ENCODE results near the gene RAB17.

Gene RAB17

DNA sequence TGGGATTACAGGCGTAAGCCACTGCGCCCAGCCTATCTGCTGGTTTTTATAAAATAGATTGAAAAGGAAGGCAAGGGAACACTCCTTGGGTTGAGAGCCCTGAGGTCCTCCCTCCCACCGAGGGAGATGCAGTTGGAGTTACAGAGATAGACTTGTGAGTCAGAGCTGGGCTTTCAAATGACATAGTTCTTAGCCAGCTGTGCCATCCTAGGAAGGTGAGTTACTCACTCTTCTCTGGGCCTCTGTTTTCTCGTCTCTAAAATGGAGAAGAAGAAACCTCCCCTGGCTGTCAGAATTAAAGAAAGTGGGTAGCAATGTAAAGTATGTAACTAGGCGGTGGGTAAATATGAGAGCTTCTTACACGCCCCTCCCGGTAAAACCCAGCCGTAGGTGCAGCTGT is 39.2 kb upstream of the RAB17 start:
- Histone ChIP-seq H3K27me3 (peaks cover 96% of the 10 kb centered on the region), H3K4me1 (ENCODE audit: control insufficient read depth in 1 of 2, insufficient read depth in 1 of 2, low read depth in 1 of 2, low read length in 1 of 2) (peaks cover 19 to 23% of the 10 kb centered on the region in 2 experiments), H3K27ac (no peak overlapping the region), H3K4me3 (ENCODE audit: low read depth in 1 of 2, low read length in 1 of 2) (no peak overlapping the region), H3K36me3 (no peaks in the 10 kb centered on the region), H3K9me3 (no peaks in the 10 kb centered on the region)
- TF ChIP-seq, protein P1, sequence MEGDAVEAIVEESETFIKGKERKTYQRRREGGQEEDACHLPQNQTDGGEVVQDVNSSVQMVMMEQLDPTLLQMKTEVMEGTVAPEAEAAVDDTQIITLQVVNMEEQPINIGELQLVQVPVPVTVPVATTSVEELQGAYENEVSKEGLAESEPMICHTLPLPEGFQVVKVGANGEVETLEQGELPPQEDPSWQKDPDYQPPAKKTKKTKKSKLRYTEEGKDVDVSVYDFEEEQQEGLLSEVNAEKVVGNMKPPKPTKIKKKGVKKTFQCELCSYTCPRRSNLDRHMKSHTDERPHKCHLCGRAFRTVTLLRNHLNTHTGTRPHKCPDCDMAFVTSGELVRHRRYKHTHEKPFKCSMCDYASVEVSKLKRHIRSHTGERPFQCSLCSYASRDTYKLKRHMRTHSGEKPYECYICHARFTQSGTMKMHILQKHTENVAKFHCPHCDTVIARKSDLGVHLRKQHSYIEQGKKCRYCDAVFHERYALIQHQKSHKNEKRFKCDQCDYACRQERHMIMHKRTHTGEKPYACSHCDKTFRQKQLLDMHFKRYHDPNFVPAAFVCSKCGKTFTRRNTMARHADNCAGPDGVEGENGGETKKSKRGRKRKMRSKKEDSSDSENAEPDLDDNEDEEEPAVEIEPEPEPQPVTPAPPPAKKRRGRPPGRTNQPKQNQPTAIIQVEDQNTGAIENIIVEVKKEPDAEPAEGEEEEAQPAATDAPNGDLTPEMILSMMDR (IDR thresholded peaks at IDR 0.05), result no peak

DNA sequence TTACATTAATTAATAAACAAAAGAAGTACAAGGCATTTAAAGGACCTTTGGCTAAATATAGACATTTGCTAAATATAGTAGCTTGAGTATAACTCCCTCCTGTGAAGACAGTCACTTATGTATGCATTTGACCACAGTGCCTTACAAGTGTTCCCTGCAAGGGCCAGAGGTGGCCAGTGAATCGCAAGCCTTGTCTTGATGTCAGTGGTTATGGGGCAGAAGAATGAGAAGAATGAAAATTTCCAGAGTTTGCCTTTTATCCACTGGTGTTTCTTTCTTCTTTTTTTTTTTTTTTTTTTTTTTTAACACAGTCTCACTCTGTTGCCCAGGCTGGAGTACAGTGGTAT is 38.6 kb upstream of the RAB17 start:
- Histone ChIP-seq H3K9me3 (no peaks in the 10 kb centered on the region), H3K27me3 (peaks cover 96% of the 10 kb centered on the region), H3K36me3 (no peaks in the 10 kb centered on the region), H3K27ac (no peak overlapping the region), H3K4me1 (ENCODE audit: control insufficient read depth in 1 of 2, insufficient read depth in 1 of 2, low read depth in 1 of 2, low read length in 1 of 2) (peaks cover 25 to 29% of the 10 kb centered on the region in 2 experiments), H3K4me3 (ENCODE audit: low read depth in 1 of 2, low read length in 1 of 2) (no peak overlapping the region)
- TF ChIP-seq, protein P1 (IDR thresholded peaks at IDR 0.05), result no peak

DNA sequence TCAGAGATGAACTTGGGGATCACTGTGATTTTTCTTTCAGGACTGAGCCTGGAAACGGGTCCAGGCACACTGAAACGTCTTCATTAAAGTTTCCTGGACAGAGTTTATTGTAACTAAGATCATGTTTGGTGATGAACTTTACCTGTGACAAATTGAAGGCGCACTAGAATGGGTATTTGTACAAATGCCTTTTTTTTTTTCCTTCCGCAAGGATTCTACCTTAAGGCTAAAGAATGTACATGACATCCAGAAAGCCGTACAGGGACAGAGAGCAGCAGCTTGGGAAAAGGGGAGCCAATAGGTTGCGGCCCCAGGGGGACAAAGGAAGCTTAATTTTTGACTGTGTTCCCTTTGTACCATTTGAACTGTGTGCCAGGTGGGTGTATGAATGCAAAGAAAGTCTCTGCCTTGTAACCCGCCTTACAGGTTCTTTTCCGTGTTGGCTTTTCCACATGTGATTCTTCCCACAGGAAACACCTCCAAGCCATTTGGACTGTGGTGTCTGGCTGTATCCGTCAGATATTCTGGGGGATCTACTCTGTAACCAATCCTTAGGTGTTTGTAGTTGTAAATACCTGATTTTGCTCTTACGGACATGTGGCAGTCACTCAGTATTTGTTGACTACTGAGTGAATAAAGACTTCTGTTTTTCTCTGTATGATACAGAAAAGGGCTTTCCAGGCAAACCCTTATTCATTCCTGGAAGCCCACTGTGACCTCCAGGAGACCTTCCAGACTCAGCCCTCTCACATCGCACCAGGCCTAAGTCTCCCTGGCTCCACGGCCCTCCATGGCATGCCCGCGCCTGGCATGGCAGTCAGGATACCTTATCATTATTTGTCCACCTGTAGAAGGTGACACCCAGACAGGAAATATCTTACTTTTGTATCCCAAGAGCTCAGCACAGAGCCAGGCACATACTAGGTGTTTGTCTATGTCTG is 38.0 kb upstream of the RAB17 start:
- H3K9me3 ChIP-seq, result no peaks in the 10 kb centered on the region
- H3K27me3 ChIP-seq, result peaks cover 96% of the 10 kb centered on the region
- H3K4me3 ChIP-seq (ENCODE audit: low read depth in 1 of 2, low read length in 1 of 2), result peak overlapping the region in 1 of 2 experiments; percentile 23
- TF ChIP-seq, protein P1 (IDR thresholded peaks at IDR 0.05), result no peak
- peaks cover 26 to 31% of the 10 kb centered on the region in 2 experiments for H3K4me1 ChIP-seq (ENCODE audit: control insufficient read depth in 1 of 2, insufficient read depth in 1 of 2, low read depth in 1 of 2, low read length in 1 of 2)
- no peaks in the 10 kb centered on the region for H3K36me3 ChIP-seq
- no peak overlapping the region for H3K27ac ChIP-seq

DNA sequence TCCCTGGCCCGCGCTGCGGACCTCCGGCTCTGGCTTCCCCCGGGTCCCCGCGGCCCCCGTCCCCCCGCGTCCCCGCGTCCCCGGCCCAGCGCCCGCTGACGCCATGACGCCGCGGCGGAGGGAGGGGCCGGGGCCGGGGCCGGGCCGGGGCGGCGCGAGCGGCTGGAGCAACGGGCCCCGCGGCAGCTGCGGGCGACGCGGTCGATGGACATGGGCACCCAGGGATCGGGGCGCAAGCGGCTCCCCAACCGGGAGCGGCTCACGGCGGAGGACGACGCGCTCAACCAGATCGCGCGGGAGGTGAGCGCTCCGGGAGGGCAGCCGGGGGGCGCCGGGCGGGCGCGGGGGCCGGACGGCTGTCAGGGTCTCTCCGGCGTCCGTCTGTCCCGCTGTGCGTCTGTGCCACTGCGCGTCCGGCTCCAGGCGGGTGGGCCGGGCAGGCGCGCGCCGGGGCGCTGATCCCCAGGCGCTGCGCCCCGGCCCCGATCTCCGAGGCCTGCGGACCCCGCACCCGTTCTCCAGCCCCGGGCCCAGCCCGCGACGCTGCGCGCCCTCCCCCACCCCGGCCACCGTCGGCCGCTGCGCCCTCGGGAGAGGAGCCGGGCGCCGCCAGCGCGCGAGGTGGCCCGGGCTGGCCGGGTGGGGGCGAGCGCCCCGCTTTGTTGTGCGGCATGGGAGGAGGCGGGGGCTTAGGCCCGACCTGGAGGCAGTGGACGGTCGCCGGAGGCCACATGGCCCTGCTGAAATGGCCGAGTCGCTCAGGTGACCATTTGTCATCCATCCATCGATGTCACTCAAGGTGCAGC is 37.1 kb upstream of the RAB17 start, which contains the start of gene LRRFIP1:
Gene LRRFIP1 (plus strand): TSS at position 147 of the 806 bp plus-strand sequence. CDS start 58 bp downstream, at position 205.
- H3K36me3 ChIP-seq, result no peaks in the 10 kb centered on the region
- H3K4me1 ChIP-seq (ENCODE audit: control insufficient read depth in 1 of 2, insufficient read depth in 1 of 2, low read depth in 1 of 2, low read length in 1 of 2), result peaks cover 26 to 31% of the 10 kb centered on the region in 2 experiments
- H3K27ac ChIP-seq, result no peak within 1 kb of the TSS
- no peaks in the 10 kb centered on the region for H3K9me3 ChIP-seq
- H3K4me3 ChIP-seq (ENCODE audit: low read depth in 1 of 2, low read length in 1 of 2), result peak within 1 kb of the TSS; percentile 23 to 38
- TF ChIP-seq, protein P1 (IDR thresholded peaks at IDR 0.05), result no peak
- peaks cover 99% of the 10 kb centered on the region for H3K27me3 ChIP-seq

DNA sequence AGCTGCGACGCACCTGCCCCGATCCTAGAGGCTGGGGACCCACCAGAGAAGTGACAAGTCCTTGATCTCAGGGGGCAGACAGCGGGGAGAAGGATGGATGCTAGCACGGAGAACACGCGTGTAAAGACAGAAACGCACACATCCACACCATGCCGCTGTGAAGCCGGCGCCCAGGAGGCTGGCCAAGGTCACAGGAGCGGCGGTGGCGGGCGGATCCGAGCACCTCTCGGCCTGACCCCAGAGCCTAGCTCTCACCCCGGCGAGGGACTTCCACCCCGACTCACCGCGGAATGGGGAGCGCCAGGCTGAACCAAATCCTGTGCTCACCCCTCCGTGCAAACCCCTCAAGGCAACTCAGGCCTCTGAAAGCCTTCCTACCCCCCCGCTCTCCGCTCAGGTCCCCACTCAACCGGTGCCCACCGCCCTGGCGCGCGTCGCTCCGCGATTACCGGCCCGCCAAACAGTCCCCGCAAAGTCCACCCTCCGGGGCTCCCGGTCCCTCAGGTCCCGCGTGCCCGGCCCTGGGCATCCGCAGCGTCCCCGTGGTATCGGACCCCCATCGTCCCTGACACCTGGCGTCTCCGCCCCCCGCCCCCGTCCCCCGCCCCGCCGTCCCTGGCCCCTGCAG is 36.4 kb upstream of the RAB17 start:
- Histone ChIP-seq H3K9me3 (no peaks in the 10 kb centered on the region), H3K36me3 (no peaks in the 10 kb centered on the region), H3K27me3 (peaks cover 99% of the 10 kb centered on the region), H3K4me3 (ENCODE audit: low read depth in 1 of 2, low read length in 1 of 2) (peak overlapping the region in 1 of 2 experiments; percentile 28), H3K27ac (no peak overlapping the region), H3K4me1 (ENCODE audit: control insufficient read depth in 1 of 2, insufficient read depth in 1 of 2, low read depth in 1 of 2, low read length in 1 of 2) (peaks cover 26 to 31% of the 10 kb centered on the region in 2 experiments)
- TF ChIP-seq, protein P1 (IDR thresholded peaks at IDR 0.05), result no peak
